ENCODE results near the gene DHRS1. TPM values are rescaled to one million over a fixed set of nuclear protein-coding genes. Genes with fewer than 3 reads are reported as not detected.

The DHRS1 gene
- total and polyA plus RNA-seq, 7 donors = 13.9 to 56.6 (median 34.6) TPM

DNA sequence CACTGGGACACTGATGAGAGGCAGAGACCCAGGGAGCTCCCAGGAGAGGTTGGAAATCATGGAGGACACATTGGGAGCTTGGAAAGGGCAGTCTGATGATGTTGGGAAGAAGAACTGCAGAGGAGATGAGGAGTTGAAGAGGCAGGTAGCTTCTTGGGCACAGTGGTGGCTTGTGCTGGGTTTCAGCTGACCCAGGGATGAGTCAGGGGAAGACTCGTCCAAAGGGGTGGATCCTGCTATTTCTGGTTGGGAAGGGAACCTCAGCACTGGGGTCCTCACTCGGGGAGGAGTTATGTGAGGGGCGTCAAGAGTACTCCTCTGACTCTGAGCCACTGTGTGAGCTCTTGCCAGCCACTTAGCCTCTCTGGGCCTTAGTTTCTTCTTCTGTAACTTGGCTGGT is 23.8 kb upstream of the DHRS1 start:
- H3K4me3 ChIP-seq = no peak overlapping the region
- H3K4me1 ChIP-seq = no peaks in the 10 kb centered on the region
- no peaks in the 10 kb centered on the region for H3K36me3 ChIP-seq
- H3K27me3 ChIP-seq = peaks cover 3 to 23% (median 13%) of the 10 kb centered on the region in 3 donors
- TF ChIP-seq, protein P1, sequence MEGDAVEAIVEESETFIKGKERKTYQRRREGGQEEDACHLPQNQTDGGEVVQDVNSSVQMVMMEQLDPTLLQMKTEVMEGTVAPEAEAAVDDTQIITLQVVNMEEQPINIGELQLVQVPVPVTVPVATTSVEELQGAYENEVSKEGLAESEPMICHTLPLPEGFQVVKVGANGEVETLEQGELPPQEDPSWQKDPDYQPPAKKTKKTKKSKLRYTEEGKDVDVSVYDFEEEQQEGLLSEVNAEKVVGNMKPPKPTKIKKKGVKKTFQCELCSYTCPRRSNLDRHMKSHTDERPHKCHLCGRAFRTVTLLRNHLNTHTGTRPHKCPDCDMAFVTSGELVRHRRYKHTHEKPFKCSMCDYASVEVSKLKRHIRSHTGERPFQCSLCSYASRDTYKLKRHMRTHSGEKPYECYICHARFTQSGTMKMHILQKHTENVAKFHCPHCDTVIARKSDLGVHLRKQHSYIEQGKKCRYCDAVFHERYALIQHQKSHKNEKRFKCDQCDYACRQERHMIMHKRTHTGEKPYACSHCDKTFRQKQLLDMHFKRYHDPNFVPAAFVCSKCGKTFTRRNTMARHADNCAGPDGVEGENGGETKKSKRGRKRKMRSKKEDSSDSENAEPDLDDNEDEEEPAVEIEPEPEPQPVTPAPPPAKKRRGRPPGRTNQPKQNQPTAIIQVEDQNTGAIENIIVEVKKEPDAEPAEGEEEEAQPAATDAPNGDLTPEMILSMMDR (IDR thresholded peaks at IDR 0.05) = no peak
- TF ChIP-seq POLR2A (IDR thresholded peaks at IDR 0.05) (no peak), EP300 (IDR thresholded peaks at IDR 0.05) (no peak), POLR2AphosphoS5 (IDR thresholded peaks at IDR 0.05) (no peak)
- no peak overlapping the region for H3K27ac ChIP-seq
- no peak for DNase-seq
- H3K9me3 ChIP-seq = no peaks in the 10 kb centered on the region
- WGBS, 2 donors = 70 to 73% methylated on average over 3 of the region's 3 CpGs
- intact Hi-C loops (cut with DNase I) = no loop called here

DNA sequence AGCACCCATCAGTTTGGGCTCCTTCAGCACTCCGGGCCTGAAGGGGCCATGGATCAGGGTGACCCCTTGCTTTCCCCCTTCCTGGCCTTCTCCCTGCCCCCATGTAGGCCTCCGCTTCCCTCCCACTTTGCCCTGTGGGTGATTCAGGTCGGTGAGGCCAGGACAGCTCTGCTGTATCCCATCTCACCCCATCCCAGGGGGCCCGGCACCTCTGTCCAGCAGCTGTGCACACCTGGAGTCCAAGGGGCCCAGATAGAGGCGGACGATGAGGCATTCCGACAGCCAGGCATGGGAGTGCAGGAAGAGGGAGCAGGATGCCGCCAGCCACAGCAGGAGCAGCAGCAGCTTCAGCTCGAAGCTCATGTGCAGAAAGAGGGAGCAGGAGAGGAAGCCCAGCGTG is 23.1 kb upstream of the DHRS1 start:
- no peak overlapping the region for H3K27ac ChIP-seq
- intact Hi-C loops (cut with DNase I) = no loop called here
- DNase-seq = no peak
- TF ChIP-seq POLR2AphosphoS5 (IDR thresholded peaks at IDR 0.05) (no peak), POLR2A (IDR thresholded peaks at IDR 0.05) (no peak), EP300 (IDR thresholded peaks at IDR 0.05) (no peak)
- TF ChIP-seq, protein P1 (IDR thresholded peaks at IDR 0.05) = no peak
- no peaks in the 10 kb centered on the region for H3K36me3 ChIP-seq
- WGBS, 2 donors = 81 to 83% methylated on average over 10 of the region's 10 CpGs
- H3K9me3 ChIP-seq = no peaks in the 10 kb centered on the region
- H3K4me3 ChIP-seq = no peak overlapping the region
- peaks cover 5 to 29% (median 16%) of the 10 kb centered on the region in 3 donors for H3K27me3 ChIP-seq
- no peaks in the 10 kb centered on the region for H3K4me1 ChIP-seq

DNA sequence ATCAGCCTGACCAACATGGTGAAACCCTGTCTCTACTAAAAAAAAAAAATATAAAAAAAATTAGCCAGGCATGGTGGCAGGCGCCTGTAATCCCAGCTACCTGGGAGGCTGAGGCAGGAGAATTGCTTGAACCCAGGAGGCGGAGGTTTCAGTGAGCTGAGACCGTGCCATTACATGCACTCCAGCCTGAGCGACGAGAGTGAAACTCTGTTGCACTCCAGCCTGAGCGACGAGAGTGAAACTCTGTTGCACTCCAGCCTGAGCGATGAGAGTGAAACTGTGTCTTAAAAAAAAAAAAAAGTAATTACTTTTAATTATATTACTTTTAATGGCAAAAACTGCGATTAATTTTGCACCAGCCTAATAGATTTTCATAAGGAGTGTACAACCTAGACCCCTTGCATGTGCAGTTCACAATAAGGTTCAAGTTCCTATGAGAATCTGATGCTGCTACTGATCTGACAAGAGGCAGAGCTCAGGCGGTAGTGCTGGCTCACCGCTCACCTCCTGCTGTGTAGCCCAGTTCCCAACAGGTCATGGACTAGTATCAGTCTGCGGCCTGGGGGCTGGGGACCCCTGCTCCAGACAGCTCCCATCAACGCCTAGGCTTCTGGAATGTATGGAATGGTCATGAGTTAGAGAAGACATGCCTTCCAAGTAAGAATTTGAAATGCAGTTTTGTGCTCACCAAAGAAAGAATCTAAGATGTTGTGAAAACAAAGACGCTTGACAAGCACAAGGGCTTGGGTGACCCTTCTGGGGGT is 21.8 kb upstream of the DHRS1 start:
- TF ChIP-seq EP300 (IDR thresholded peaks at IDR 0.05) (no peak), POLR2AphosphoS5 (IDR thresholded peaks at IDR 0.05) (no peak), POLR2A (IDR thresholded peaks at IDR 0.05) (no peak)
- TF ChIP-seq, protein P1 (IDR thresholded peaks at IDR 0.05) = no peak
- Histone ChIP-seq H3K9me3 (no peaks in the 10 kb centered on the region), H3K4me3 (no peak overlapping the region), H3K4me1 (peaks cover 0 to 3% (median 2%) of the 10 kb centered on the region in 4 donors), H3K27me3 (peaks cover 5 to 42% (median 26%) of the 10 kb centered on the region in 3 donors), H3K36me3 (no peaks in the 10 kb centered on the region), H3K27ac (no peak overlapping the region)
- intact Hi-C loops (cut with DNase I) = no loop called here
- no peak for DNase-seq
- WGBS, 2 donors = 92% methylated on average over 14 of the region's 14 CpGs

DNA sequence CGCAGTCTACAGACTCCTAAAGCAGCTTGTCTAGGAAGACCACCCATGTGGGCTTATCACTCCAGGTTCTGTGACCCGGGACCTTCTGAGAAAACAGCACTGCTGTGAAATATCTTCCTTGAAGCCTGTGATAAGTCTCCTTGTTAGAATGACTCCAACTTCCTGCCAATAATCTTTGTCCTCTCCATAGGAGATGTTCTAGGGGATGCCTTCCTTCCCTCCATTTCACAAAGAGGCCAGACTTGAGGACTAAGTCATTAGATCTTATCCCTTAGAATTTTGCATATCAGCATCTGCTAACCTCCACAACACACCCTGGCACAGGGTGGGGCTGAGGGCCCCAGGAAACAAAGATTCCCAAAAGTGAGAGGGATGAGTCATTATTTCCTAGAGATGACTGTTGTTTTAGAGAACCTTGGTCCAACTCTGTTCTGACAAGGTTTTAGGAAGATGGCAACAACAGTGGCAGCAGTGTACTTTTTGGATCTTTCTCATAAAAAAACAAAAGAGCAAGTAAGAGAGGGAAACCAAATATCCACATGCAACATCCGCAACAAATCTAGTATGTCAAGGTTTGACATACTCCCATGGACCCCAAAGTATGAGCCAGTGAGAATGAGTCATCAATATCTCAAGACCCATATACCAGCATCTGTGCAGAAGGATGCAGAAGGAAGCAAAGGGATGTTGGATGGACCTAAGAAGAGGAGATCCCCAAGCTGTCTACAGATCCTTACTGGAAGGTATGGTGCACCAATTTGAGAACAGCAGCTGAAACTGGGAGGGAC is 17.8 kb upstream of the DHRS1 start:
- peaks cover 0 to 9% (median 8%) of the 10 kb centered on the region in 4 donors for H3K4me1 ChIP-seq
- H3K27me3 ChIP-seq = peaks cover 5 to 57% (median 38%) of the 10 kb centered on the region in 3 donors
- no peaks in the 10 kb centered on the region for H3K9me3 ChIP-seq
- intact Hi-C loops (cut with DNase I) = no loop called here
- no peak overlapping the region for H3K4me3 ChIP-seq
- no peak for DNase-seq
- WGBS, 2 donors = 86 to 93% methylated on average over 3 of the region's 3 CpGs
- H3K36me3 ChIP-seq = no peaks in the 10 kb centered on the region
- TF ChIP-seq EP300 (IDR thresholded peaks at IDR 0.05) (no peak), POLR2A (IDR thresholded peaks at IDR 0.05) (no peak), POLR2AphosphoS5 (IDR thresholded peaks at IDR 0.05) (no peak)
- TF ChIP-seq, protein P1 (IDR thresholded peaks at IDR 0.05) = no peak
- H3K27ac ChIP-seq = no peak overlapping the region

All from sigmoid colon (tissue), 7 donors.